Epithelial cell of umbilical artery (primary cell): ENCODE data around the gene MBOAT1. TPM values are rescaled to one million over a fixed set of nuclear protein-coding genes. Genes with fewer than 3 reads are reported as not detected.

Experiments
- total RNA-seq: library from RNA; depleted of rRNA; stranded (reverse); fragments of >200 nt; gene quantifications from 2 replicates; pipeline ENCODE4 v1.2.3, GENCODE V29; 2014

The MBOAT1 gene
- 2.3 and 6.5 TPM in 2 replicates for total RNA-seq

GRCh38 chr6:20212392-20213111 is at the start of gene MBOAT1:
MBOAT1 (minus strand) TSS chr6:20212469; CDS start chr6:20212234, 235 bp downstream.

Other genes with a start within 250 kb of the MBOAT1 start
- gene E2F3, start 189.4 kb upstream of the MBOAT1 start, total RNA-seq: 5.5 TPM in 2 replicates